Loucy (cell line): ENCODE measurements around the gene TMEM164.

Experiments
- H2AFZ ChIP-seq: fragments of 200-600 bp; sonication (generic); 2 replicates; pipeline ENCODE4 v1.6.0; 2016; ENCODE audit warnings: antibody characterized with exemption, mild to moderate bottlenecking, low read length, moderate library complexity
- H3F3A ChIP-seq: fragments of 200-600 bp; 2 replicates; pipeline ENCODE4 v1.6.0; 2016; ENCODE audit warnings: antibody characterized with exemption, low read depth, mild to moderate bottlenecking
- H3K27me3 ChIP-seq: fragments of 200-600 bp; sonication (generic); 2 replicates; pipeline ENCODE4 v1.6.1; 2014; ENCODE audit warnings: low read length, mild to moderate bottlenecking; ENCODE audit not compliant: insufficient read depth, poor library complexity, severe bottlenecking
- H3K36me3 ChIP-seq: fragments of 200-600 bp; sonication (generic); 2 replicates; pipeline ENCODE4 v1.6.1; 2016; ENCODE audit warnings: low read length; ENCODE audit not compliant: insufficient read depth
- H3K4me1 ChIP-seq: fragments of 200-600 bp; sonication (generic); 2 replicates; pipeline ENCODE4 v1.5.1; 2014; ENCODE audit warnings: low read length, mild to moderate bottlenecking; ENCODE audit not compliant: insufficient read depth, poor library complexity, severe bottlenecking
- H3K4me2 ChIP-seq: fragments of 200-600 bp; sonication (generic); 2 replicates; pipeline ENCODE4 v1.6.0; 2014; ENCODE audit warnings: antibody characterized with exemption, low read length, low read depth, mild to moderate bottlenecking; ENCODE audit not compliant: poor library complexity, severe bottlenecking
- H3K4me3 ChIP-seq: fragments of 200-600 bp; sonication (generic); 2 replicates; pipeline ENCODE4 v1.5.1; 2014; ENCODE audit warnings: low read length, mild to moderate bottlenecking, mixed read lengths; ENCODE audit not compliant: poor library complexity, severe bottlenecking
- H3K79me2 ChIP-seq: fragments of 200-600 bp; sonication (generic); 2 replicates; pipeline ENCODE4 v1.6.1; 2014; ENCODE audit warnings: low read length; ENCODE audit not compliant: insufficient read depth
- H3K9ac ChIP-seq: fragments of 200-600 bp; sonication (generic); 2 replicates; pipeline ENCODE4 v1.6.0; 2014; ENCODE audit warnings: mild to moderate bottlenecking, low read depth, low read length, moderate library complexity; ENCODE audit not compliant: poor library complexity, severe bottlenecking
- H3K9me2 ChIP-seq: fragments of 200-600 bp; sonication (generic); replicated peaks from 2 replicates; pipeline ENCODE4 v1.6.1; 2016; ENCODE audit warnings: low read depth, low read length, mixed read lengths
- H3K9me3 ChIP-seq: fragments of 200-600 bp; sonication (generic); 2 replicates; pipeline ENCODE4 v1.6.1; 2014; ENCODE audit warnings: mild to moderate bottlenecking, antibody characterized with exemption, low read length, low read depth; ENCODE audit not compliant: insufficient read depth
- H4K20me1 ChIP-seq: fragments of 200-600 bp; sonication (generic); 2 replicates; pipeline ENCODE4 v1.6.0; 2014; ENCODE audit warnings: antibody characterized with exemption, low read length, mild to moderate bottlenecking; ENCODE audit not compliant: insufficient read depth, poor library complexity, severe bottlenecking
- EZH2phosphoT487 ChIP-seq: fragments of 200-600 bp; IDR thresholded peaks from 2 replicates; pipeline ENCODE4 v1.6.1; 2018; ENCODE audit warnings: antibody characterized with exemption, mild to moderate bottlenecking, moderate library complexity, borderline replicate concordance
- TF ChIP-seq, protein P1 (sequence below): fragments of 200-600 bp; sonication (generic); conservative IDR thresholded peaks from 2 replicates; pipeline ENCODE4 v1.5.1; 2014; ENCODE audit warnings: mild to moderate bottlenecking, antibody characterized with exemption, low read length

TMEM164 gene

DNA sequence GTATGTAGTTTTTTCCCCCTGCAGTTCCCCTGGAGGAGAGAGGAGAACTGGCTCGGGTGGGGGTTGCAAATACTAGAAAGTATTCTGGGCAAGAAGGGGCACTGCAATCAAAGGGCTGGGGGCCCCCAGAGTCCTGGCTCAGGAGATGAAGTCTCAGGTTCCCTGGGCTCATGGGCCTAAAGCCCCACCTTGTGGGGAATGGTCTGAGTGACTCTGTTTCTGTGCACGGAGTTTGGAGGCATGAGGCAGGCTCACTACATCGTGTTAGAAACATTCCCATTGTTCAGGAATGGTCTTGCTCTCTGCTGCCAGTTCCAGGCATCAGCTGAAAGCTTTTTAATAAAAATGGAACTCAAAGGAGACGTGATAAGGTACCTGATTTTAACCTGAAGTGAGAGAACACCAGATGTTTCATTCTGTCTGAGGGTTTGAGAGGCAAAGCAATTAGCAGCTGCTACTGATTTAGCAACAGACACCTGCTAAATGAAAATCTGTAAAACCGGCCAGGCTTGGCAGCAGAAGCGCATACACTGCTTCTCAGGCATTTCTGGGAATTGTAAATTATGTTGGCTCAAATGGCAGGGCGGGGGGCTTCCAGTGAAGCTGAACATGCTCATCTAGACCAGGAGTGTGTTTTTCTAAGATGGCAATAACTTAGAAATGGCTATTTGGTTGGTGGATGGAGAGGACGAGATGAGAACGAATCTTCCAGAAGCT is 122.7 kb downstream of the TMEM164 start:
- Histone ChIP-seq H3K79me2 (0 out of 2 replicates have a peak, but pooled peaks cover 4% of the 10 kb centered on the region), H3K4me1 (no peaks in the 10 kb centered on the region), H3K4me3 (no peak overlapping the region), H3K4me2 (no peak overlapping the region), H4K20me1 (no peaks in the 10 kb centered on the region), H3K9me3 (no peaks in the 10 kb centered on the region), H3K36me3 (peaks cover 9% of the 10 kb centered on the region; the same call in 1 of the 2 replicates), H2AFZ (no peak overlapping the region), H3F3A (no peaks in the 10 kb centered on the region), H3K9ac (no peak overlapping the region), H3K9me2 (no peaks in the 10 kb centered on the region), H3K27me3 (no peaks in the 10 kb centered on the region)
- TF ChIP-seq, protein P1, sequence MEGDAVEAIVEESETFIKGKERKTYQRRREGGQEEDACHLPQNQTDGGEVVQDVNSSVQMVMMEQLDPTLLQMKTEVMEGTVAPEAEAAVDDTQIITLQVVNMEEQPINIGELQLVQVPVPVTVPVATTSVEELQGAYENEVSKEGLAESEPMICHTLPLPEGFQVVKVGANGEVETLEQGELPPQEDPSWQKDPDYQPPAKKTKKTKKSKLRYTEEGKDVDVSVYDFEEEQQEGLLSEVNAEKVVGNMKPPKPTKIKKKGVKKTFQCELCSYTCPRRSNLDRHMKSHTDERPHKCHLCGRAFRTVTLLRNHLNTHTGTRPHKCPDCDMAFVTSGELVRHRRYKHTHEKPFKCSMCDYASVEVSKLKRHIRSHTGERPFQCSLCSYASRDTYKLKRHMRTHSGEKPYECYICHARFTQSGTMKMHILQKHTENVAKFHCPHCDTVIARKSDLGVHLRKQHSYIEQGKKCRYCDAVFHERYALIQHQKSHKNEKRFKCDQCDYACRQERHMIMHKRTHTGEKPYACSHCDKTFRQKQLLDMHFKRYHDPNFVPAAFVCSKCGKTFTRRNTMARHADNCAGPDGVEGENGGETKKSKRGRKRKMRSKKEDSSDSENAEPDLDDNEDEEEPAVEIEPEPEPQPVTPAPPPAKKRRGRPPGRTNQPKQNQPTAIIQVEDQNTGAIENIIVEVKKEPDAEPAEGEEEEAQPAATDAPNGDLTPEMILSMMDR: peak; percentile 28; the same call in 1 of the 2 replicates
- TF ChIP-seq EZH2phosphoT487: no peak

DNA sequence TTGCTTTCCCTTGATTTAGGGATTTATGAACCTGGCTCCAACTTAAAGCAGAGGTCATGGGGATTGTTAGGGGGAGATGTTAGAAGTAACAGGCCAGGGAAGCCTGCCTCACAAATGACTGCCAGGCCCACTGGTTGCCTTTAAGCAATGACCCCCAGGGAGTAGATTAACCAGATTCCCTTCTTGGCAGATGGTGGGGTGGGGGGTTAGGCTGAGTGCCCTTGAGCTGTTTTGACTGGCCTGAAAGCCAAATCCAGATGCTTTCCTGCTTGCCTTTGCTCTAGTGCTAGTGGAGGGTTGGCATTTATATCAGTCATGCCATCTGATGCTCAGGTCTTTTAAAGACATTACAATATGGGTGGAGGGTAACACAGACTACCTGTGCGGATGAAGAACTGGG is 128.1 kb downstream of the TMEM164 start:
- Histone ChIP-seq H3K9me2 (no peaks in the 10 kb centered on the region), H2AFZ (no peak overlapping the region), H3K9me3 (no peaks in the 10 kb centered on the region), H3K4me2 (no peak overlapping the region), H3F3A (no peaks in the 10 kb centered on the region), H4K20me1 (no peaks in the 10 kb centered on the region), H3K9ac (no peak overlapping the region), H3K4me3 (no peak overlapping the region), H3K79me2 (0 out of 2 replicates have a peak, but pooled peaks cover 7% of the 10 kb centered on the region), H3K36me3 (no peaks in the 10 kb centered on the region), H3K4me1 (peaks cover 5% of the 10 kb centered on the region), H3K27me3 (no peaks in the 10 kb centered on the region)
- TF ChIP-seq, protein P1: no peak
- TF ChIP-seq EZH2phosphoT487: no peak

DNA sequence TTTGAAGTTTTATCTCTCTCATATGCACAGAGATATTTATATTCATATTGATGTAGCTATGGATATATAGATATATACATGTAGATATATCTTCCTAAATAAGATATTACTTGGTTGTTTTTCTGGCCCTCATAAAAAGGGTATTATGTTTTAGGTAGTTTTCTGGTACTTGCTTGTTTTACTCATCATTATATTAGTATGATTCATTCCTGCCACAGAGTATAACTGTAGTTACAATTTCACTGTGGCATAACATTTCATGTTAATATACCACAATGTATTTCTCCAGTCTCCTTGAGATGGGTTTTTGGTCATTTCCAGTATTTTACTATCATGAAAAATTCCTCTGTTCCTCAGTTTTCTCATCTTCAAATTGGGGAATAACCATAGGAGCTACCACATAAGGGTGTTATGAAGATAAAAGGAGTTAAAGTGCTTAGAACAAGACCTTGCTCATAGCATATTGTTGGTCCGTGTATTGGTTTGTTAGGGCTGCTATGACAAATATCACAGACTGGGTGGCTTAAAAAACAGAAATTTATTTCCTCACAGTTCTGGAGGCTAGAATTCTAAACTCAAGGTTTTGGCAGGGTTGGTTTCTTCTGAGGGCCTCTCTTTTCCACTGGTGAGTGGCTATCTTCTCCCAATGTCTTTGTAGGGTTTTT is 129.7 kb downstream of the TMEM164 start:
- H3K4me3 ChIP-seq: no peak overlapping the region
- H3K9ac ChIP-seq: no peak overlapping the region
- no peak overlapping the region for H2AFZ ChIP-seq
- H3K36me3 ChIP-seq: peaks cover 5% of the 10 kb centered on the region; the same call in 1 of the 2 replicates
- H3K9me2 ChIP-seq: no peaks in the 10 kb centered on the region
- TF ChIP-seq EZH2phosphoT487: no peak
- TF ChIP-seq, protein P1: no peak
- no peaks in the 10 kb centered on the region for H3K27me3 ChIP-seq
- H3K4me1 ChIP-seq: peaks cover 6% of the 10 kb centered on the region
- H3F3A ChIP-seq: no peaks in the 10 kb centered on the region
- H4K20me1 ChIP-seq: no peaks in the 10 kb centered on the region
- no peaks in the 10 kb centered on the region for H3K9me3 ChIP-seq
- H3K4me2 ChIP-seq: no peak overlapping the region
- H3K79me2 ChIP-seq: 0 out of 2 replicates have a peak, but pooled peaks cover 7% of the 10 kb centered on the region
